HG03432 (cell line): ENCODE measurements around the gene FRMD1.

ENCODE experiments used
- ATAC-seq: cut with Tn5 transposase; IDR thresholded peaks from one replicate; pipeline ENCODE4 v1.9.1; 2021; ENCODE audit warnings: mild to moderate bottlenecking, moderate library complexity; ENCODE audit not compliant: unreplicated experiment

Gene FRMD1

DNA sequence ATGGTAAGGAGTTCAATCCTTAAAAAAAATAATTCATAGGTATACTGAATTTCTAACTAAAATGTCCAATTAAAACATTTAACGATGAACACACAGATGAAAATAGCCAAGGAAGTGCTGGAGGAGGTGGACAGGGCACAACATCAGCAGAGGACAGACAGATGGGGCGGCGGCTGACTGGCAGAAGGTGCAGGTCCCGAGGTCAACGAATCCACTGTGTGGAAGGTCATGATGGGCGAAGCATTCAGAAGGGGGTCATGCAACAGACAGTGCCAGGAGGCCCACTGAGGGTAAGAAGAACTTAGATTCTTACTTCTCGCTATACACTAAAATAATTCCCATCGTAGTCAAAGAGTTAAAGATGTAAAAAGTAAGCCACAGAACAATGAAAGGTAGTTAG lies 34.2 kb upstream of the FRMD1 start:
- no peak for ATAC-seq

GRCh38 chr6:168111911-168112310 lies 32.9 kb upstream of the FRMD1 start:
- ATAC-seq, result no peak

DNA sequence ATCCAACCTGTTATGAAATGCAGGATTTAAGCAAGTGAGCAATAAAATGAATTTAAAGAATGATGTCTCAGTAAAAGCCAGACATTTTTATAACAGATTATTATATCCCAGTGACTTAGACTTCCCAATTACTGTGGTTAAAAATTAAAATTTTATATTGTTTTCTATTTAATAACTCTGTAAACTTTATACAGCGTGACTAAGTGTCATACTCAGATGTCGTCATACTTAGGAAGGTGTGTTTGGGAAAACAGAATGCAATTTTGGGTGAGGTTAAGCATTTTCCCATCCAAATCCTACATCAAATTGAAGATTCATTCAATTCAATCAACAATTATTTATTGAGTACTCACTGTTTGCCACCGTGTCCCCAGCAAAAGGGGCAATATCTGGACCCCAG lies 31.4 kb upstream of the FRMD1 start:
- no peak for ATAC-seq

- no peak for ATAC-seq
Measured at GRCh38 chr6:168109171-168109570, 30.2 kb upstream of the FRMD1 start.

DNA sequence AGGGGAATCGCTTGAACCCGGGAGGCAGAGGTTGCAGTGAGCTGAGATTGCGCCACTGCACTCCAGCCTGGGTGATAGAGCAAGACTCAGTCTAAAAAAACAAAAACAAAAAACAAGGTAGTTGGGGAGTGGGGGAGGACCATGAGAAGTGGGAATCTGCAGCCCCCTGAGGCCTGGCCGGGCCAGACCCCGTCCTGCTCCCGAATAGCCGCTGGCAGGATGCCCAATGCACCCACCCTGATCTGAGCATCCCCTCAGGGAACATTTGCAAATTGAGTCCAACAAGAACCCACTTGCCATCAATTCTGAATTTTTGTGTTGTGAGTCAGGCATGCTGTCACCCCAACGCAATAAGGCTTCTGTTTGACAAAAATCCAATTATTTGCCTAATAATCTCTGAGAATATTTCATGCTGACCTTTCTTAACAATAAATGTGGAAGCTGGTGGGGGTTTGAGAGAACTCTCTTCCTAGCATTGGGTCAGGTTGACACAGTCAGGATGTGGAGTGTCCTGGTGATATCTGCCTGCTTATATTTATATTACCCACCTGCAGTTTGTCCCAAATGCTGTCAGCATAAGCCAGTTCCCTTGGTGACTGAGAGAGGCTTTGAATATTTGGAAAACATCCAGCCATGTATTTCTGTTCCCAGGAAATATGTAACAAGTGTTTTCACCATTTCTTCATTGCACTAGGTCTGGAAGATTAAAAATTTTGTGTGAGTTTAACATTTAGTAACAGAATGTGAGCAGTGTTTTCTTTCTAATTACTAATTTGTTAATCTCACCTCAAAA lies 28.4 kb upstream of the FRMD1 start:
- ATAC-seq, result no peak

DNA sequence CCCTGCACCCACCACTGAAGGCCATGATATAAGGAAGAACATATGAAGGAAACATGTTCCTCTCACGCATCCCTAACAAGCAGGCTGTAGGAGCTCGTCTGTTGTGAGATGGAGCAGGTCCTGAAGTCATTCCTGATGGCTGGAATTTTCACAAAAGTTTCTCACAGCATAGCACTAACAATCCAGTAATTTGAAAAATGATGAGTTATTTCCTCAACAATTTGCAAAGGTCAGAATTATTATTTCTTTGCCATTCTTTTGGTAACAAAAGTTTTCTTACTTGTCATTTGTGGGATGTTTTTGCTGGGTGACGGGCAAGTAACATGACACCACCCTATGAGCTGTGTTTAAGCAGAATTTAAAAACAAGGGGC lies 27.6 kb upstream of the FRMD1 start:
- ATAC-seq, result no peak

GRCh38 chr6:168105813-168106632 lies 27.0 kb upstream of the FRMD1 start:
- no peak for ATAC-seq

- ATAC-seq, result no peak
Measured at GRCh38 chr6:168104636-168105035, 25.6 kb upstream of the FRMD1 start.

DNA sequence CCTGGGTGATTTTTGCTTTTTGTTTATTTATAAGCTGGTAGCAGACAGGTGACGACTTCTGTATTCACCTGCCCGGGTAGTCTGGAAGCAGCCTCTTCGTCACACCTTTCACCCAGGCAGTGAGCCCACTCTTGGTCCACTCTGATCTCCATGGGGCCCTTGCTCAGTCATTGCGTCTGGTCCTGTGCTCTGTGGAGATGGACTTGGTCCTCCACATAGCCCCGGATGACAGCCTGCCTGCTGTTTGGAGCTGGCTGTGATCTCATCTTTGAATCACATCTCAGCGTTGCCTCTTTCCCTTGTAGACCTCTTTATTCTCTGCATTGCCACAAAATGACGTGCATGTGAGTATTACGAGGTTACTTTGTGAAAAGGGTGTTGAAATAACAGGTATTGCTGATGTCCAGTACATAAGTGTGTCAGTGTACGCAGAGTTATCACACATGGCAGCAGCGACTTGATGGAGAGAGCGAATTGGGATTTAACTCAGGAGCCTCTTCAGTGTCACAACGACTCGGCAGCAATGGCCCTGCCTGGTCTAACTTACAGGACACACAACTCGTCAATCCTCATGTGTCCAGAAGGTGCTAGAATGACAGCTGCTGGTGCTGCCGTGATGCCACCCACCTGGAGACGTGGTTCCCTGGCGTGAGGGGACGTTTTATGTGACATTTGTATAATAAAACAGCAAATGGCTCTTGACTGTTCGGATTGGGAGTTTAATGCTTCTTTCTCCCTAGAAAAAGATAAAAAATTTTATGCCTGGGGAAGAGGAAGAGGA lies 24.2 kb upstream of the FRMD1 start:
- no peak for ATAC-seq

- no peak for ATAC-seq
Measured at GRCh38 chr6:168102315-168102985, 23.4 kb upstream of the FRMD1 start.

DNA sequence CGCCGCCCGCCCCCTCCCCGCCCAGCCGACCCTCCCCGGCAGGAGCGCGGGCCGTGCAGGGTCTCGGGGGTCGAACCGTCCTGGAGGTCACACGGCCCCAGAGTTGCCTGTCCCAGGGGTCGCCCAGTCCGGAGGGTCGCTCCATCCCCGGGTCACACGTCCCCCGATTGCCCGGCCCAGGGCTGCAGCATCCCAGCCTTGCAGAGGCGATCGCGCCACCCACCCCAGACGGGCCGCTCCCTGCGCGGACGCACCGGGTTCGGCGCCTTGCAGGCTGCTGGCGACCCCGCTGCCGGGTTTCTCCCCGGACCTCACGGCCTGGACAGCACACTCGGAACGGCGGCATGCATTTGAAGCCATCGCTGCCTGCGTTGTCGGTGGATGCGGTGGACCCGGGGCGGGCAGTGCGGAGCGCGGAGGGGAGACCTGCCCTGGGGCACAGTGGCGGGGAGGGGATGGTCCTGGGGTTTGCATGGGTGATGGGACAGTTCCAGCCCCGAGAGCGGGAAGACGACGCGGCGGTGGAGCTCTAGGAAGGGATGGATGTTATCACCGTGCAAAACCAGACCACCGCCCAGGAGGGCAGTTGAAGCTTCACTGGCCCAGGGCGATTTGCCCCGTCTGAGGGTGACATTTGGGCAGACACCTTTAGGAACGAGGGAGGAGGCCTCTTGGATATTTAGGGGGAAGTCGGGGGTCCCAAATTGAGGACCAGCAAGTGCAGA lies 22.7 kb upstream of the FRMD1 start:
- ATAC-seq, result no peak

DNA sequence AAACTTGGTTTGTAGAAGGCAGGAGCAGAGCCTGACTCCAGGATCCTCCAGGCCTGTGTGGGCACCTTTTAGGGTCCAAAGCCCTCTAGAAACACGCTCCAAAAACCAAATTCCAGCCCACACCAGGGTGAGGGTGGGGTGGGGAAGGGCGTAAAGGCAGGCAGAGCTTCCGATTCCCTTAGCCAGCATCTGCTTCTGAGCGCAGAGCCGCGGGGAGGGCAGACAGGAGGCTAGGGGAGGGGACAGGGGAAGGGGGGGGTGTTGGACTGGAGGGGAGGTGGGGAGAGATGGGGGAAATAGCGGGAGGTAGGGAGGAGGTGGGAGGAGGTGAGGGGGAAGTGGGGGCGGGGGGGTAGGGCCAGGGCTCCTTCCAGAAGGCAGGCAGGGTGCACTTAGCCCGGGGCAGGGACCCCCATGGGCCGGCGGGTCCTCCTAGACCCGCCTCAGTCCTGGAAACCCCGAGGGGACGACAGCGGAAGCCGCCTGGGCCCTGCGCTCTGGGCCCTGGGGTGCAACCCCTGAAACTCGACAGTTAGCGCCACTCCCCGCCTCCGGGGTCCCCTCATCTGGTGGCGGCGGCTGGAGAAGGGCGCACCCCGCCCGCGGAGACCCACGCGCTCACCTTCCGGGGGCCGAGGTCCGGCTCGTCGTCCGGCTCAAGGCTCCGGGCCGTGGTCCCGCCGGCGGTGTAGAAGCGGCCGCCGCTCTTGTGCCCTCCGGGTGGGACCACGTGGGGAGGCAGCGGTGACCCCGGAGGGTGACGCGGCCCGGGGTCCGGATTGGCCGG lies 22.0 kb upstream of the FRMD1 start:
- ATAC-seq, result no peak

GRCh38 chr6:168100011-168100802 lies 21.2 kb upstream of the FRMD1 start:
- ATAC-seq, result no peak

DNA sequence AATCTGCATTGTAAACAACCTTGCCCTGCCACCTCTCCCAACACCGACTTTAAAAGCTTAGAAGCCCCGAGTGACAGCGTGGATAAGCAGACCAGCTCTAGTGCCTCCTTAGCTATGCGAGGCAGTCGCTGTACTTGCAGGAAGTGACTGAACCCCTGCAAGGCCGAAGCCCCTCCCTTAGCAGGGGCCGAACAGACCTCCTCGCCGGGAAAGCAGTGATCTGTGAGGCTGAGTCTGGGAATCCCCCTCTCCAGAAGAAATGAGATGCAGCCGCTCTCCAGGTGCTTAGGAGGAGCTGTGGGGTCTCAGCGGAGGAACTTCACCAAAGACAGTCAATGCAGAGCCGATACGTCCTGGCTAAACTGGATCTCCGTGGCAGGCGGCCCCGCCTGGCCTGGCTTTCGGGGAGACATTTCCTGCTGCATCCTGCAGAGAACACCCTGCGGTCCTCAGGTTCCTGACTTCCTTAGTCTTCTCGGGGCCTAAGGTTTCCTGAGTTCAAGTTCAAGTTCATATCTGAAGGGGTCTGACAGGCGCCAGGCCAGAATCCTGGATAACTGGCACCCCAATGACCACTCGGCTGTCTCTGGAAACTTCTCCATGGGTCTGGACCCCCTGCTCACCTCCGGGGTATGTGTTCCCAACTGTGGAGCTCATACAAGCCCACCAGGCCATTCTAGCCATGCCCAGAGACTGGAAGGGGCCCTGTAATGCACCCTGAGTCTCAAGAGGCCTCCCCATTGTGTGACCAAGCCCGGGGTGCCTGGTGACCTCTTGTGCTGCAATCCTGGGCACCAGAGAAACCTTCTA lies 20.4 kb upstream of the FRMD1 start:
- ATAC-seq, result no peak

DNA sequence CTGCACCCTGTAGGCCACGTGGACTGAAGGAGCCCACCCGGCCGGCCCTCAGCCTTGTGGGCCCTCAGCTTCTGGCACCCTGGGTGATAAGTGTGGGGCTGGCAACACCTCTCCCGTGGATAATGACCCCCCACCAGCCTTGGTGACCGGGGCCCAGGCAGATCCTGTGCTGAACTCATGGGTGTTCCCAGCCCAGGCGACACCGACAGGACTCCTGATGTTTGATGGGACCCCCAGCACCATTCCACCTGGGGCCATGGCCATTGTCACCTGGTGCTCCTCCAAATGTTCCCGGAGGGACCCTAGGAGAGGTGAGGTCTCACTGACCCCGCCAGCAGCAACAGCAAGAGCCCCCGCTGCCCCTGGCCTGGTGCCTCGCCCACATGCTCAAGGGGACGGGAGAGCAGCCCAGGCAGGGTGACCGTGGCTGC lies 19.4 kb upstream of the FRMD1 start:
- no peak for ATAC-seq

- ATAC-seq, result no peak
Measured at GRCh38 chr6:168097621-168098430, 18.8 kb upstream of the FRMD1 start.

- ATAC-seq, result no peak
Measured at GRCh38 chr6:168097221-168097620, 18.2 kb upstream of the FRMD1 start.
